H1 (cell line): Measurements from ENCODE around the gene SLC37A1. TPM values are rescaled to one million over a fixed set of nuclear protein-coding genes. Genes with fewer than 3 reads are reported as not detected.

Experiments
- BACH1 ChIP-seq: IDR thresholded peaks from 2 replicates; pipeline ENCODE4 v1.6.1; 2012; ENCODE audit warnings: low read length, improper control_type of control experiment
- BCL11A ChIP-seq, 2 experiments: IDR thresholded peaks; one replicate each; pipeline ENCODE4 v1.6.1; 2011; ENCODE audit warnings: low read depth in 2 of 2, low read length in 2 of 2, mild to moderate bottlenecking in 2 of 2
- BRCA1 ChIP-seq: IDR thresholded peaks from 2 replicates; pipeline ENCODE4 v1.6.1; 2012; ENCODE audit warnings: low read depth, low read length, improper control_type of control experiment
- CBX8 ChIP-seq: fragments of 300-800, 300-1000 bp; sonication (generic); IDR thresholded peaks from 2 replicates; pipeline ENCODE4 v1.7.1; 2016; ENCODE audit warnings: low read depth, low read length, borderline replicate concordance
- EGR1 ChIP-seq: IDR thresholded peaks from 2 replicates; pipeline ENCODE4 v1.6.1; 2011; ENCODE audit warnings: low read depth, low read length, borderline replicate concordance
- GTF2F1 ChIP-seq: IDR thresholded peaks from 2 replicates; pipeline ENCODE4 v1.6.1; 2012; ENCODE audit warnings: low read depth, low read length, improper control_type of control experiment, borderline replicate concordance
- HDAC6 ChIP-seq: IDR thresholded peaks from one replicate; pipeline ENCODE4 v1.7.1; 2012; ENCODE audit warnings: low read depth, mild to moderate bottlenecking, inconsistent platforms, low read length, moderate library complexity
- KDM1A ChIP-seq: fragments of 200-600, 300-600 bp; sonication (generic); IDR thresholded peaks from 2 replicates; pipeline ENCODE4 v1.7.1; 2016; ENCODE audit warnings: mild to moderate bottlenecking, low read length, borderline replicate concordance
- MAFK ChIP-seq: IDR thresholded peaks from 2 replicates; pipeline ENCODE4 v1.6.1; 2012; ENCODE audit warnings: low read depth, mild to moderate bottlenecking, improper control_type of control experiment, low read length
- NRF1 ChIP-seq: IDR thresholded peaks from 2 replicates; pipeline ENCODE4 v1.6.1; 2011; ENCODE audit warnings: mild to moderate bottlenecking, low read depth, low read length, improper control_type of control experiment
- PHF8 ChIP-seq: fragments of 200-600 bp; sonication (generic); conservative IDR thresholded peaks from 2 replicates; pipeline ENCODE4 v1.7.1; 2012; ENCODE audit warnings: low read depth, mild to moderate bottlenecking, inconsistent platforms, low read length, moderate library complexity
- POLR2AphosphoS5 ChIP-seq: IDR thresholded peaks from 2 replicates; pipeline ENCODE4 v1.6.1; 2011; ENCODE audit warnings: low read depth, low read length
- POU5F1 ChIP-seq: IDR thresholded peaks from 2 replicates; pipeline ENCODE4 v1.6.1; 2011; ENCODE audit warnings: low read depth, mild to moderate bottlenecking, low read length, moderate library complexity
- RNF2 ChIP-seq: fragments of 200-900, 300-1000 bp; sonication (generic); IDR thresholded peaks from 2 replicates; pipeline ENCODE4 v1.7.1; 2016; ENCODE audit warnings: borderline replicate concordance, low read depth, mild to moderate bottlenecking, antibody characterized with exemption, low read length; ENCODE audit not compliant: poor library complexity, severe bottlenecking; ENCODE audit errors: missing control alignments
- RXRA ChIP-seq: IDR thresholded peaks from 2 replicates; pipeline ENCODE4 v1.6.1; 2011; ENCODE audit warnings: low read depth, mild to moderate bottlenecking, low read length, moderate library complexity; ENCODE audit not compliant: insufficient read depth
- SP1 ChIP-seq: IDR thresholded peaks from 2 replicates; pipeline ENCODE4 v1.6.1; 2011; ENCODE audit warnings: low read depth, low read length
- SP4 ChIP-seq: IDR thresholded peaks from 2 replicates; pipeline ENCODE4 v1.6.1; 2012; ENCODE audit warnings: low read length, inconsistent platforms
- SRF ChIP-seq: IDR thresholded peaks from 2 replicates; pipeline ENCODE4 v1.6.1; 2011; ENCODE audit warnings: mild to moderate bottlenecking, low read depth, low read length, moderate library complexity
- SUZ12 ChIP-seq: fragments of 200-600 bp; sonication (generic); IDR thresholded peaks from 2 replicates; pipeline ENCODE4 v1.6.1; 2012; ENCODE audit warnings: mild to moderate bottlenecking, inconsistent platforms, low read length, moderate library complexity, mixed read lengths
- TCF12 ChIP-seq: IDR thresholded peaks from 2 replicates; pipeline ENCODE4 v1.6.1; 2011; ENCODE audit warnings: low read depth, mild to moderate bottlenecking, low read length
- TEAD4 ChIP-seq: IDR thresholded peaks from 2 replicates; pipeline ENCODE4 v1.6.1; 2012; ENCODE audit warnings: low read depth, low read length, inconsistent platforms, mixed read lengths
- ZNF274 ChIP-seq: IDR thresholded peaks from 2 replicates; pipeline ENCODE4 v1.7.0; 2012; ENCODE audit warnings: low read length, borderline replicate concordance; ENCODE audit errors: extremely low read depth
- polyA plus RNA-seq, 7 experiments: library from polyadenylated mRNA; depleted of rRNA in 3 of 7; stranded (reverse) in 5 of 7; unstranded in 2 of 7; fragments of >200 nt in 5 of 7; fragments of 200-250 nt in 2 of 7; gene quantifications; 1 replicate in 5 of 7; 2 replicates in 1 of 7; 4 replicates in 1 of 7; pipeline versions ENCODE4 v1.2.1 to v1.2.3, GENCODE V29; 2011 to 2013; ENCODE audit warnings: missing spikeins in 2 of 7, mixed read lengths in 2 of 7
- total RNA-seq: library from RNA; stranded (reverse); fragmentation: NEBNext Ultra II Directional; extraction: Animal tissue kit (Norgen Biotek cat#: 25700); gene quantifications from 2 replicates; pipeline ENCODE4 v1.2.1, GENCODE V29; 2021
- TF ChIP-seq, protein P1 (sequence below), 3 experiments: IDR thresholded peaks; 1 replicate in 2 of 3; 2 replicates in 1 of 3; pipeline versions ENCODE4 v1.5.1 to v1.6.1; 2011; ENCODE audit warnings: low read length in 3 of 3, mild to moderate bottlenecking in 3 of 3, inconsistent platforms in 2 of 3, low read depth in 1 of 3, moderate library complexity in 1 of 3; ENCODE audit not compliant: insufficient read depth in 1 of 3; ENCODE audit errors: control extremely low read depth in 1 of 3

SLC37A1 gene
- total and polyA plus RNA-seq, 2 of the 8 experiments (the other 6 are each of a cell fraction or from before 2014, with no cell fraction given) = 15.6 to 30.9 TPM

DNA sequence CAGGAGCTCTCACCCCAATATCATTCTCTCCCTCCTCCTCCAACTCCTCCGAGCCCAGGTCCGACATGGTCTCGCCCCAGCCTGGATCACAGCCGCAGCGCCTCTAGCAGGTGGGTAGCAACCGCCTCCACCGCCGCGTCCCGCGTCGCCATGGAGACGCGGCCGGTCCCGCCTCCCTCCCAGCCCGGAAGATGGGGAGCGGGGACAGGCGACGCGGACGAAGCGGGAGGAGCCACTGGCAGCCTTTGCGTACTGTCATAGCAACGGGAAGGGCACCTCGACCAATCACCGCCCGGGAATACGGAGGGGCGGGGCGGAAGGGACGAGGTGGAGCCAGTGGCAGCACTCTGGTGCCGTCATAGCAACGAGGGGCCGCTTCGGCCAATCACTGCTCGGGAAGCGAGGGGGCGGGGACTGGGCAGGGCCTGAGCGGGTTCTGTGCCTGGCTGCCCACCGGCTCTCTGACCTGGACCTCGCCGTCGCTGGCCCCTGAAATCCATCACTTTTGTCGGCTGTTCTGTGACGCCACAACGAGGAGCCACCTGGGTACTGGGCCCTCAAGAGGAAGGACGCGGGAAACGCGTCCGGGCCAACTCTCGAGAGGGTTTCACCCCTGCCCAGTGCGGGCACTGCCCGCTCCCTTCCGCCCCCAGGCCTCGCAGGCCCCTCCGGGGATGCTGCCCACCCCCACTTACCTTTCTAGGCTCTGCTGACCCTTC is 17.4 kb upstream of the SLC37A1 start, which contains the start of gene RSPH1 (continued):
- TF ChIP-seq HDAC6 = no peak
- TF ChIP-seq KDM1A = no peak
- TF ChIP-seq RXRA = no peak
- no peak for TF ChIP-seq SP4
- TF ChIP-seq GTF2F1 = no peak
- no peak for TF ChIP-seq RNF2
- TF ChIP-seq SP1 = peak; percentile 85
- TF ChIP-seq TCF12 = 0 out of 2 replicates have a peak, but pooled peaks have one; percentile 6
- TF ChIP-seq TEAD4 = no peak
- TF ChIP-seq NRF1 = no peak
- no peak for TF ChIP-seq CBX8
- TF ChIP-seq SRF = no peak
- TF ChIP-seq BRCA1 = no peak
- no peak for TF ChIP-seq ZNF274
- TF ChIP-seq EGR1 = no peak
- no peak for TF ChIP-seq BACH1
- no peak for TF ChIP-seq POU5F1
- peak; percentile 53; the same call in 1 of the 2 replicates for TF ChIP-seq POLR2AphosphoS5
- TF ChIP-seq PHF8 = peak; percentile 85
- no peak for TF ChIP-seq SUZ12
- TF ChIP-seq BCL11A (IDR thresholded peaks at IDR 0.05; ENCODE audit: low read depth in 2 of 2, low read length in 2 of 2) = no peak
- TF ChIP-seq MAFK = no peak
- TF ChIP-seq, protein P1, sequence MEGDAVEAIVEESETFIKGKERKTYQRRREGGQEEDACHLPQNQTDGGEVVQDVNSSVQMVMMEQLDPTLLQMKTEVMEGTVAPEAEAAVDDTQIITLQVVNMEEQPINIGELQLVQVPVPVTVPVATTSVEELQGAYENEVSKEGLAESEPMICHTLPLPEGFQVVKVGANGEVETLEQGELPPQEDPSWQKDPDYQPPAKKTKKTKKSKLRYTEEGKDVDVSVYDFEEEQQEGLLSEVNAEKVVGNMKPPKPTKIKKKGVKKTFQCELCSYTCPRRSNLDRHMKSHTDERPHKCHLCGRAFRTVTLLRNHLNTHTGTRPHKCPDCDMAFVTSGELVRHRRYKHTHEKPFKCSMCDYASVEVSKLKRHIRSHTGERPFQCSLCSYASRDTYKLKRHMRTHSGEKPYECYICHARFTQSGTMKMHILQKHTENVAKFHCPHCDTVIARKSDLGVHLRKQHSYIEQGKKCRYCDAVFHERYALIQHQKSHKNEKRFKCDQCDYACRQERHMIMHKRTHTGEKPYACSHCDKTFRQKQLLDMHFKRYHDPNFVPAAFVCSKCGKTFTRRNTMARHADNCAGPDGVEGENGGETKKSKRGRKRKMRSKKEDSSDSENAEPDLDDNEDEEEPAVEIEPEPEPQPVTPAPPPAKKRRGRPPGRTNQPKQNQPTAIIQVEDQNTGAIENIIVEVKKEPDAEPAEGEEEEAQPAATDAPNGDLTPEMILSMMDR (IDR thresholded peaks at IDR 0.05; ENCODE audit: control extremely low read depth in 1 of 3, insufficient read depth in 1 of 3, low read depth in 1 of 3, low read length in 3 of 3) = no peak
